ENCODE results near the gene ETNK1.

DNA sequence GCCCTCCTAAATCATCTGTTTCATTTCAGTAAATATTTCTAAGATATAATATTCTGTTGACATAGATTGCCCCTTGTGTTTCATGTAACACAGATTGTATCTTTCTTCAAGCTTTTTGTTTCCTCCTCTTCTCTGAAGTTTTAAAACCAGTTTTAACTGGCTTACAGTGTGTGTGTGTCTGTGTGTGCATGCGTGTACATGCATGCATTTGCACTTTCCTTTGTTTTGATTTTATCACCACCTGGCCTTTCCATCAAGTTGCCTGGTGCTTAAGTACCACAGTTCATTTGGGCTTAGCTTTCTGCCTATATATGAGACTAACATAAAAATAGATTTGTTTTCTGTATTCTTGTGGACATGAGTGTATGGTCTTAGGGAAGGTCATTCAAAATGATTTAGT is 31.9 kb downstream of the ETNK1 start:
- TF ChIP-seq, protein P1, sequence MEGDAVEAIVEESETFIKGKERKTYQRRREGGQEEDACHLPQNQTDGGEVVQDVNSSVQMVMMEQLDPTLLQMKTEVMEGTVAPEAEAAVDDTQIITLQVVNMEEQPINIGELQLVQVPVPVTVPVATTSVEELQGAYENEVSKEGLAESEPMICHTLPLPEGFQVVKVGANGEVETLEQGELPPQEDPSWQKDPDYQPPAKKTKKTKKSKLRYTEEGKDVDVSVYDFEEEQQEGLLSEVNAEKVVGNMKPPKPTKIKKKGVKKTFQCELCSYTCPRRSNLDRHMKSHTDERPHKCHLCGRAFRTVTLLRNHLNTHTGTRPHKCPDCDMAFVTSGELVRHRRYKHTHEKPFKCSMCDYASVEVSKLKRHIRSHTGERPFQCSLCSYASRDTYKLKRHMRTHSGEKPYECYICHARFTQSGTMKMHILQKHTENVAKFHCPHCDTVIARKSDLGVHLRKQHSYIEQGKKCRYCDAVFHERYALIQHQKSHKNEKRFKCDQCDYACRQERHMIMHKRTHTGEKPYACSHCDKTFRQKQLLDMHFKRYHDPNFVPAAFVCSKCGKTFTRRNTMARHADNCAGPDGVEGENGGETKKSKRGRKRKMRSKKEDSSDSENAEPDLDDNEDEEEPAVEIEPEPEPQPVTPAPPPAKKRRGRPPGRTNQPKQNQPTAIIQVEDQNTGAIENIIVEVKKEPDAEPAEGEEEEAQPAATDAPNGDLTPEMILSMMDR (IDR thresholded peaks at IDR 0.05), result no peak
- no peak for TF ChIP-seq POLR2A (IDR thresholded peaks at IDR 0.05)

Data from uterus (tissue), 2 donors.